Measurements from ENCODE around the gene GFRA1. TPM values are rescaled to one million over a fixed set of nuclear protein-coding genes. Genes with fewer than 3 reads are reported as not detected.

GFRA1 gene
- 0.68 and 0.72 TPM in 2 replicates for total RNA-seq (2014; rRNA removed; shearing (Covaris generic))

DNA sequence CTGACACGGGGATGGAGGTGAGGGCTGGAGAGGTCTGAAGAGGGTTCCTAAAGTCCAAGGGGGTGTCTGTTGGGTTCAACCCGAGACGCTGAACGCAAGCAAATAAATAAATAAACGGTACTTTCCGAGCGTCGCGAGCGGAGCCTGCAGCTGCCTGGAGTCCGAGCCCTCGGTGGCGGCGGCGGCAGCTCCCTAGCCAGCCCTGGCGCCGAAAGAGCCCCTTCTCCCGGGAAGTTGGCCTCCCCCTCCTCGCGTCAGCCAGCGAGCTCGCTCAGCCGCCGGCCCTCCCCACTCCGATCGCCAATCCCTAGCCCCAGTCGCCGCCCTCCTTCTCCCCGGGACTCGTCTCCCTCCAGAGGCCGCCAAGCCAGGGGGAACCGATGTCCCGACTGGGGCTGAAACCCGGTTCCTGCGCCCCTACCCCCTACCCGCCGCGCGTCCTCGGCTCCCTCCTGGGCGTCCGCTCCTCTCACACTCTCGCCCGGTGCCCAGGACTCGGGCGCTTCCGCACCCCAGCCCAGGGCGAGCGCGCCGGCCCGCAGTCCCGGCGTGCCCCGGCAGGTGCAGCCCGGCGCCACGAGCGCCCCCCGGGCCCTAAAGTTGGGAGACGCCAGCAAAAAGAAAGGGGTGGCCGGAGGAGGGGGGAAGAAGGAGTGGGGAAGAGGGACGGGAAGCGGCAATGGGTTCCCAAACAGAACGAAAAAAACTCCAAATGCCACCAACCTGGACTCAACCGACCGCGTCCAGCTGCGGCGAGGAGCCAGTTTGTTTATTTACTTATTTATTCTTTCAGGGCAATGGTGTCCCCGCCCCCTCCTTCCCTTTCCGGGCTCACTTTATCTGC, at the start of gene GFRA1:
Gene GFRA1, minus strand, starts transcription at position 767 of the 844 bp plus-strand sequence. CDS start 1,177 bp downstream, outside the sequence.
- DNase-seq (ENCODE audit: low read depth) = no peak

DNA sequence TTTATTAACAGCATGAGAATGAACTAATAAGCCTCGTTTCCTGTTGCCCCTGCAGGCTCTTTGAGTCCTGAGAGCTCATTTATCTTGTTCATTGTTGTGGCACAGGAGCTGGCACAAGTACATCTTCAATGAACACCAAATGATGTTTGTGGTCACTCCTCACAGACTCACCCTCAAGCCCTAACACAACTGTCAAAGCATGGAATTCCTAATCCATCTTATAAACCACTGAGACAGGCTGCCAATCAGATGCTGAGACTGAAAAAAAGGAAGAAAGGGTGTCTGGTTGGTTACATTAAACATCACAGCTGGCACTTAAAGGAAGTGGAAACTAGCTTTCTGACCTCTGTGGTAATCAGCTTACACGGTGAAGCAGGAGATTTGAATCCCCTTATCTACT, 43.5 kb upstream of the GFRA1 start:
- no peak for DNase-seq (ENCODE audit: low read depth)

- no peak for DNase-seq (ENCODE audit: low read depth)
Observed at GRCh38 chr10:116312548-116312947, 39.5 kb upstream of the GFRA1 start.

DNA sequence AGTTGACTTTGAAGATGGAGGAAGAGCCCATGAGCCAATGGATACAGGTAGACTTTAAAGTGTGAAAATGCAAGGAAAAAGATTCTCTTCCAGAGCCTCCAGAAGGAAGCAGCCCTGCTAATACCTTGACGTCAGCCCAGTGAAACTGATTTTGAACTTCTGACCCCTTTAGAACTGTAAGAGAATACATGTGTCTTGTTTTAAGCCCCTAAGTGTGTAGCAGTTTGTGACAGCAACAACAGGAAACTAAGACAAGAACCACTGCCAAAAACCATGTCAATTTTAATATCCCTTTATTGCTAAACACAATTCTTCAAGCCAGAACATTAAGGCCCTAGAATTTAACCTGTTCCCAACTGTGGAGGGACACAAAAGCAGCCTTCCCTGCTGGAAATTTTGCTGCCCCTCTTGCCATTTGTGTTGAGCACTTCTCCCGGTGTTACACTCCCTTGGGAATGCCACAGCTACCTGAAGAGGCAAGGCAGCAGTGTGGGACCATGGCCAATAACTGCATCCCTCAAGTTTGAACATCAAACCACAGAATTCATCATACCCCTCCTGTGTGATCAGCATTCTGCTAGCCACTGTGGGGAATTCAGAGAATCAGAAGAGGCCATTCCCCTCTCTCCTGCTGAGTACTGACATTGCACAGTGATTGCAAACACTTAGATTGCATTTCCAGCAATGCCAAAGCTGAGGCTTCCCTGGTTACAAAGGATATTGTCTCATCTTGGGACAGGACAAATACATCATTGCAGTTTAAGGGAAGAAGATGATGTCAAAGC, 38.9 kb upstream of the GFRA1 start:
- no peak for DNase-seq (ENCODE audit: low read depth)

DNA sequence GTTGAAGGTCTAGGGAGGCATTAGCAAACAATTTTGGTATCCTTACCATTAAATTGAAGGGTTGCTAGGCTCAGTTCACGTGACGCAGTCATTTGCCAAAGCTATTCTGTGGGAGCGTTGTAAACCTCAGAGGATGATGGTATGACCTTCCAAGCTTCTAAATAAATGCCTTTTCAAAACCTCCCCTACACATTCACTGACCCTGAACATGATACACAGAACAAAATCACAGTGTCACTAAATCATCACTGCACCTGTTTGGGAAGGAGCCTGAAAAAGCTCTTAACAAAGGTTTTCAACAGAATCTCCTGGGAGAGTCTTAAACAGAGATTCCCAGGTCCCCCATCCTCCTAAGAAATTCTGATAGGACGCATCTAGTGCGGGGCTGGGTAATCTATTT, 38.0 kb upstream of the GFRA1 start:
- no peak for DNase-seq (ENCODE audit: low read depth)

GRCh38 chr10:116307455-116307854, 34.4 kb upstream of the GFRA1 start:
- no peak for DNase-seq (ENCODE audit: low read depth)

- DNase-seq (ENCODE audit: low read depth) = no peak
Observed at GRCh38 chr10:116306847-116307246, 33.8 kb upstream of the GFRA1 start.

- DNase-seq (ENCODE audit: low read depth) = no peak
Observed at GRCh38 chr10:116304923-116305322, 31.9 kb upstream of the GFRA1 start.

DNA sequence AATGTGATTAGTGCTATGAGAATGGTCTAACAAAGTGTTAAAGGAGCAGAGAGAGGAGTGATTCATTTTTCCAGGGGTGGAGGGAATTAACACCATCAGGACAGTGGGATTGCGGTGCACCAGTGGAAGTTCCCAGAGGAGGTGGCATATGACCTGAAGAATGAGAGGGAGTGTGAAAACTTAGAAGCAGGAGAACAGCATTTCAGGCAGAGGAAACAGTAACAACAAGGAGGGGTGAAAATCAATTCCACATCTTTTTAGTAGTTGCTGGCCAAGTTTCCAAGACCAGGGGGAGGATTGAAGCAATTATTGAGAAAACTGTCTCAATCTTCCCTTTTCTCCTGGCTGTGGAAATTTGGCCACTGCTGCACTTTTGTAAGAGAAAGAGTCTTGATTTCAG, 27.5 kb upstream of the GFRA1 start:
- no peak for DNase-seq (ENCODE audit: low read depth)

GRCh38 chr10:116298586-116298985, 25.6 kb upstream of the GFRA1 start:
- no peak for DNase-seq (ENCODE audit: low read depth)

DNA sequence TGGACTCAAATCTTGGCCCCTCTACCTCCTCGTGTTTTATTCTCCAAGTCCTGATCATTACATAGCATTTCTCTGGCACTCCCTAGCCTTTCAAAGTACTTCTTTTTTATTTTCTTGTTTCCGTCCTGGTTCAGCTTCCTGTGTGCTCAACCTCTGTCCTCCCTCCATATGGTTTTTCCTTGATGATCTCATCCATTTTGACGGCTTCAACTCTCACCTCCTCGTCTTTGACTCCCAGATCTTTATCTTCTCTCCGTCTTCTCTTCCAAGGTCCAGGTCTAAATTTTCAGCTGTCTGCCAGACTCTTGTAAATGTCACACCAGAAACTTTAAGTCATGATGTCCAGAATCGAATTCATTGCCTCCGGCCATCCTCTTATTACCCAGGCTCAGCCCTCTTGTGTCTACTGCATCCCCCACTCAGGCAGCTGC, 23.3 kb upstream of the GFRA1 start:
- no peak for DNase-seq (ENCODE audit: low read depth)

GRCh38 chr10:116292493-116292892, 19.5 kb upstream of the GFRA1 start:
- no peak for DNase-seq (ENCODE audit: low read depth)

GRCh38 chr10:116289652-116290051, 16.6 kb upstream of the GFRA1 start:
- no peak for DNase-seq (ENCODE audit: low read depth)

GRCh38 chr10:116287906-116288501, 15.0 kb upstream of the GFRA1 start:
- no peak for DNase-seq (ENCODE audit: low read depth)

GRCh38 chr10:116286626-116287200, 13.7 kb upstream of the GFRA1 start:
- no peak for DNase-seq (ENCODE audit: low read depth)

GRCh38 chr10:116281775-116282174, 8.8 kb upstream of the GFRA1 start:
- no peak for DNase-seq (ENCODE audit: low read depth)

DNA sequence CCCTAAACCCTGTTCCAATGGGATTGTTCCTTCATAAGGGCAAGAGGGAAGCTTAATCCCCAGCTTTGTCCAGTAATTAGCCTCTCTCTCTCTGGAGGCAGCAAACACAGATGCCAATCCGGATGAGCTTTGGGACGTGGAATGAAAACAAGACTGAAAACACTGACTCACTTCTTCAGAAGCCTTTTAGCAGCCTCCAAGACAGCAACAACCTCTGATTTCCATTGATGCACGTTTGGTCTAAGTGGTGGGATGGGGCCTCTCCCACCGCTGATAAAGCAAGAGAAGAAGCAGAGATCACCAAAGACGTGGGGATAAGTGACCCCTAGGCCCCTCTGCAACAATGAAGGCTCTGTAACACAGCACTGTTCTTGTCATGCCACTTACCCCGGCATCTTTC, 5.8 kb upstream of the GFRA1 start:
- DNase-seq (ENCODE audit: low read depth) = peak; percentile 13

DNA sequence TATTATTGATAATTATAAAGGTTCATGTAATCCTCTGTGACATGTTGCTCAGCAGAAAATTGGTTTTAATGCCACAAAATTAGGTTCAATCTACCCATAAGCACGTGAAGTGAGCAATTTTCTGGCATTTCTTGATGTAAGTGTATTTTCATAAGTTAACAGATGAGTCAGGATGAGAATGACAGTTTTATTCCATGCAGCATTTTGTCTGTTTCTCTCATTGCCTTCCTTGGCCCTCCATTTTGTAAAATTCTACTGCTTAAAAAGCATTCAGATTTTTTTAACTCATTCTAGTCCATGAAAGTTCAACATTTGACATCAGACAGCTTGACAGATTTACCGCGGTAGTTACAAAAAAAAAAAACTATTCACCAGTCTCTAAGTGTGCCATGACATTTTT, 4.0 kb upstream of the GFRA1 start:
- DNase-seq (ENCODE audit: low read depth) = no peak

- no peak for DNase-seq (ENCODE audit: low read depth)
Observed at GRCh38 chr10:116274064-116274904, 1.3 kb upstream of the GFRA1 start.

- no peak for DNase-seq (ENCODE audit: low read depth)
Observed at GRCh38 chr10:116271593-116272439, 1.2 kb downstream of the GFRA1 start.
